Superior temporal gyrus (tissue), 1 donor: ENCODE measurements around the gene COQ9.
A peak's percentile ranks its signal among the peaks of the same experiment; 100 is the strongest.
"Not testable (repeated sequence)": the region's sequence is repeated elsewhere in the genome, so short reads cannot be mapped to it uniquely, and the experiment has no call there.

Experiments
- DNase-seq: peaks from one replicate; pipeline ENCODE4 v3.0.0-alpha.2; 2016; ENCODE audit errors: extremely low spot score

Gene COQ9

GRCh38 chr16:57485916-57486857 is 38.9 kb downstream of the COQ9 start, which contains the start of gene DOK4:
Gene DOK4 (minus strand): TSS chr16:57486493. CDS start chr16:57479507, 6,986 bp downstream.
- peak; percentile 41 for DNase-seq

- no peak for DNase-seq
Observed at GRCh38 chr16:57486858-57487834, 39.9 kb downstream of the COQ9 start.

- DNase-seq, result no peak
Observed at GRCh38 chr16:57489229-57489628, 42.0 kb downstream of the COQ9 start.

GRCh38 chr16:57493767-57494166 is 46.5 kb downstream of the COQ9 start:
- no peak for DNase-seq

- no peak for DNase-seq
Observed at GRCh38 chr16:57497121-57497520, 49.8 kb downstream of the COQ9 start.

- DNase-seq, result no peak
Observed at GRCh38 chr16:57498031-57498430, 50.8 kb downstream of the COQ9 start.

- DNase-seq, result not testable (repeated sequence)
Observed at GRCh38 chr16:57499941-57500340, 52.7 kb downstream of the COQ9 start.

- no peak for DNase-seq
Observed at GRCh38 chr16:57500578-57501111, 53.4 kb downstream of the COQ9 start.

- no peak for DNase-seq
Observed at GRCh38 chr16:57501492-57501891, 54.2 kb downstream of the COQ9 start.

- DNase-seq, result no peak
Observed at GRCh38 chr16:57502048-57502775, 54.9 kb downstream of the COQ9 start.

GRCh38 chr16:57503366-57503765 is 56.1 kb downstream of the COQ9 start:
- no peak for DNase-seq

GRCh38 chr16:57504001-57504400 is 56.7 kb downstream of the COQ9 start:
- no peak for DNase-seq

- no peak for DNase-seq
Observed at GRCh38 chr16:57504491-57504890, 57.2 kb downstream of the COQ9 start.

- DNase-seq, result no peak
Observed at GRCh38 chr16:57505169-57505568, 57.9 kb downstream of the COQ9 start.

- no peak for DNase-seq
Observed at GRCh38 chr16:57507136-57508034, 60.1 kb downstream of the COQ9 start.

GRCh38 chr16:57508035-57508425 is 60.8 kb downstream of the COQ9 start:
- no peak for DNase-seq

- no peak for DNase-seq
Observed at GRCh38 chr16:57509231-57509923, 62.1 kb downstream of the COQ9 start.

GRCh38 chr16:57510016-57510871 is 63.0 kb downstream of the COQ9 start:
- DNase-seq, result no peak
